Measurements from ENCODE around the gene PAAF1. TPM values are rescaled to one million over a fixed set of nuclear protein-coding genes. Genes with fewer than 3 reads are reported as not detected.
A peak's percentile ranks its signal among the peaks of the same experiment; 100 is the strongest.

PAAF1 gene
- total RNA-seq, 1 experiment from 2014 or later: 13.3 TPM

GRCh38 chr11:73902303-73902702, 25.5 kb downstream of the PAAF1 start:
- H2AFZ ChIP-seq (ENCODE audit: low read length): no peak overlapping the region
- H3K9me3 ChIP-seq (ENCODE audit: low read length): no peaks in the 10 kb centered on the region
- intact Hi-C loops (cut with micrococcal nuclease): no loop called here
- no peaks in the 10 kb centered on the region for H3K27me3 ChIP-seq (ENCODE audit: low read length)
- H3K4me1 ChIP-seq (ENCODE audit: insufficient read depth, low read length): peaks cover 7% of the 10 kb centered on the region
- peaks cover 13% of the 10 kb centered on the region; the same call in 1 of the 2 replicates for H3K36me3 ChIP-seq (ENCODE audit: low read depth, low read length)
- H4K20me1 ChIP-seq (ENCODE audit: low read length): no peaks in the 10 kb centered on the region
- ATAC-seq: no peak
- no peaks in the 10 kb centered on the region for H3K9me2 ChIP-seq (replicated peaks; ENCODE audit: low read length)
- ChIA-PET CTCF (no interaction called here), POLR2A (ENCODE audit: unreplicated experiment) (no interaction called here)
- no peak for DNase-seq
- no peak for TF ChIP-seq EZH2 (IDR thresholded peaks at IDR 0.05; ENCODE audit: low read length, unreplicated experiment)
- no peak for TF ChIP-seq CTCF (conservative IDR thresholded peaks at IDR 0.05; ENCODE audit: low read depth, low read length)
- no peak for TF ChIP-seq EZH2phosphoT487 (IDR thresholded peaks at IDR 0.05; ENCODE audit: borderline replicate concordance, low read length)
- H3K4me2 ChIP-seq (ENCODE audit: low read length): no peak overlapping the region
- H3K79me2 ChIP-seq (ENCODE audit: low read length): no peaks in the 10 kb centered on the region
- no peak overlapping the region for H3K4me3 ChIP-seq (ENCODE audit: low read length)
- no peaks in the 10 kb centered on the region for H3F3A ChIP-seq (ENCODE audit: low read length, unreplicated experiment)
- H3K9ac ChIP-seq (ENCODE audit: low read length): no peak overlapping the region
- BruUV-seq (replicated peaks): no TSS peak
- H3K27ac ChIP-seq (ENCODE audit: low read length): no peak overlapping the region

- no peaks in the 10 kb centered on the region for H3F3A ChIP-seq (ENCODE audit: low read length, unreplicated experiment)
- H3K36me3 ChIP-seq (ENCODE audit: low read depth, low read length): peaks cover 4% of the 10 kb centered on the region; the same call in 1 of the 2 replicates
- no peak overlapping the region for H3K9ac ChIP-seq (ENCODE audit: low read length)
- H3K79me2 ChIP-seq (ENCODE audit: low read length): no peaks in the 10 kb centered on the region
- DNase-seq: peak; percentile 88
- ATAC-seq: peak; percentile 100
- TF ChIP-seq CTCF (conservative IDR thresholded peaks at IDR 0.05; ENCODE audit: low read depth, low read length) (peak; percentile 74), EZH2 (IDR thresholded peaks at IDR 0.05; ENCODE audit: low read length, unreplicated experiment) (no peak)
- H3K4me3 ChIP-seq (ENCODE audit: low read length): no peak overlapping the region
- POLR2A ChIA-PET (ENCODE audit: unreplicated experiment): no interaction called here
- intact Hi-C loops (cut with micrococcal nuclease): no loop called here
- no peak overlapping the region for H2AFZ ChIP-seq (ENCODE audit: low read length)
- no peaks in the 10 kb centered on the region for H3K27me3 ChIP-seq (ENCODE audit: low read length)
- H4K20me1 ChIP-seq (ENCODE audit: low read length): no peaks in the 10 kb centered on the region
- no peak overlapping the region for H3K27ac ChIP-seq (ENCODE audit: low read length)
- BruUV-seq (replicated peaks): no TSS peak
- no peak overlapping the region for H3K4me2 ChIP-seq (ENCODE audit: low read length)
- H3K9me2 ChIP-seq (replicated peaks; ENCODE audit: low read length): no peaks in the 10 kb centered on the region
- CTCF ChIA-PET: interaction anchor here (1.0 kb wide), 1 partner anchor 25 kb away, joined by 10 read pairs; no protein-coding TSS in a partner anchor
- H3K9me3 ChIP-seq (ENCODE audit: low read length): no peaks in the 10 kb centered on the region
- peaks cover 10% of the 10 kb centered on the region for H3K4me1 ChIP-seq (ENCODE audit: insufficient read depth, low read length)
Observed at GRCh38 chr11:73907191-73907590, 30.4 kb downstream of the PAAF1 start.

DNA sequence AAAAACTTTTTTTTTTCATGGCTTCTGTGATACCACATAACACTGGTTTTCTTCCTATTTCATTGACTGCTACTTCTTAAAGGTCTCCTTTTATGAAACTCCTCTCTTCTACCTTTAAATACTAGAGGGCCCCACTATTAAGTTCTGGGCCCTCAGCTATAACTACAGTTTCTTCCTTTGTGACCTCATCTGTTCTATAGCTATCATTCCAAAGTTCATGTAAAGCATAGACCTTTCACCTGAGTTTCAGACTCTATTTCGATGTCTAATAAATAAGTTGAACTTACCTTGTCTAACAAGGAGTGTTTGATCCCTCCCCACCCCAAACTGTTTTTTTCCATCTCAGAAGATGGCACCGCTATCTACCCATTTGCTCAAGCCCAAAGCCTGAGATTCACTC, 35.2 kb downstream of the PAAF1 start:
- Histone ChIP-seq H3K4me3 (ENCODE audit: low read length) (no peak overlapping the region), H3F3A (ENCODE audit: low read length, unreplicated experiment) (no peaks in the 10 kb centered on the region), H3K27ac (ENCODE audit: low read length) (no peak overlapping the region), H3K36me3 (ENCODE audit: low read depth, low read length) (peaks cover 3% of the 10 kb centered on the region; the same call in 1 of the 2 replicates), H3K4me1 (ENCODE audit: insufficient read depth, low read length) (peaks cover 8% of the 10 kb centered on the region), H3K79me2 (ENCODE audit: low read length) (no peaks in the 10 kb centered on the region), H3K9me2 (replicated peaks; ENCODE audit: low read length) (no peaks in the 10 kb centered on the region), H4K20me1 (ENCODE audit: low read length) (no peaks in the 10 kb centered on the region), H3K27me3 (ENCODE audit: low read length) (no peaks in the 10 kb centered on the region), H2AFZ (ENCODE audit: low read length) (no peak overlapping the region), H3K9me3 (ENCODE audit: low read length) (no peaks in the 10 kb centered on the region), H3K9ac (ENCODE audit: low read length) (no peak overlapping the region), H3K4me2 (ENCODE audit: low read length) (no peak overlapping the region)
- ATAC-seq: no peak
- ChIA-PET POLR2A (ENCODE audit: unreplicated experiment) (interaction anchor here (0.7 kb wide), 1 partner anchor 19 kb away, joined by 21 read pairs; no protein-coding TSS in a partner anchor), CTCF (no interaction called here)
- intact Hi-C loops (cut with micrococcal nuclease): no loop called here
- no peak for DNase-seq
- TF ChIP-seq CTCF (conservative IDR thresholded peaks at IDR 0.05; ENCODE audit: low read depth, low read length): no peak
- TF ChIP-seq EZH2 (IDR thresholded peaks at IDR 0.05; ENCODE audit: low read length, unreplicated experiment): no peak
- TF ChIP-seq EZH2phosphoT487 (IDR thresholded peaks at IDR 0.05; ENCODE audit: borderline replicate concordance, low read length): no peak
- BruUV-seq (replicated peaks): no TSS peak
